Measurements from ENCODE around the gene IMPA2.

DNA sequence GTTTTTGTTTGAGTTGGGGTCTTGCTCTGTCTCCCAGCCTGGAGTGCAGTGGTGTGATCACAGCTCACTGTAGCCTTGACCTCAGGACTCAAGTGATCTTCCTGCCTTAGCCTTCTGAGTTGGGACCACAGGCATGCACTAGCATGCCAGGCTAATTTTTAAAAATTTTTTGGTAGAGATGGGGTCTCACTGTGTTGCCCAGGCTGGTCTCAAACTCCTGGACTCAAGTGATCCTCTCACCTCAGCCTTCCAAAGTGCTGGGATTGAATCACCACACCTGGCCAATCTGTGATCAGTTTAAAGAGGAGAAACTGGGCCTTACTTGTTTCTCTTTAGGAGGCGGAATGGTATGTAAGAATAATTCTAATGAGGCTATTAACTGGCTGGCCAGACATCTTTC, 49.9 kb downstream of the IMPA2 start:
- TF ChIP-seq, protein P1, sequence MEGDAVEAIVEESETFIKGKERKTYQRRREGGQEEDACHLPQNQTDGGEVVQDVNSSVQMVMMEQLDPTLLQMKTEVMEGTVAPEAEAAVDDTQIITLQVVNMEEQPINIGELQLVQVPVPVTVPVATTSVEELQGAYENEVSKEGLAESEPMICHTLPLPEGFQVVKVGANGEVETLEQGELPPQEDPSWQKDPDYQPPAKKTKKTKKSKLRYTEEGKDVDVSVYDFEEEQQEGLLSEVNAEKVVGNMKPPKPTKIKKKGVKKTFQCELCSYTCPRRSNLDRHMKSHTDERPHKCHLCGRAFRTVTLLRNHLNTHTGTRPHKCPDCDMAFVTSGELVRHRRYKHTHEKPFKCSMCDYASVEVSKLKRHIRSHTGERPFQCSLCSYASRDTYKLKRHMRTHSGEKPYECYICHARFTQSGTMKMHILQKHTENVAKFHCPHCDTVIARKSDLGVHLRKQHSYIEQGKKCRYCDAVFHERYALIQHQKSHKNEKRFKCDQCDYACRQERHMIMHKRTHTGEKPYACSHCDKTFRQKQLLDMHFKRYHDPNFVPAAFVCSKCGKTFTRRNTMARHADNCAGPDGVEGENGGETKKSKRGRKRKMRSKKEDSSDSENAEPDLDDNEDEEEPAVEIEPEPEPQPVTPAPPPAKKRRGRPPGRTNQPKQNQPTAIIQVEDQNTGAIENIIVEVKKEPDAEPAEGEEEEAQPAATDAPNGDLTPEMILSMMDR (IDR thresholded peaks at IDR 0.05), result no peak
- no peak for TF ChIP-seq EZH2 (IDR thresholded peaks at IDR 0.05)

Measured in neural progenitor cell (in vitro differentiated cells).